NOMO-1 treated with dmso at 0.1 percent for 144 hours (cell line): ENCODE data around the gene SUFU.

Experiments
- DNase-seq: peaks from one replicate; lab custom pipeline; 2025; ENCODE audit not compliant: unreplicated experiment; lab: John Stamatoyannopoulos, UW

SUFU gene

DNA sequence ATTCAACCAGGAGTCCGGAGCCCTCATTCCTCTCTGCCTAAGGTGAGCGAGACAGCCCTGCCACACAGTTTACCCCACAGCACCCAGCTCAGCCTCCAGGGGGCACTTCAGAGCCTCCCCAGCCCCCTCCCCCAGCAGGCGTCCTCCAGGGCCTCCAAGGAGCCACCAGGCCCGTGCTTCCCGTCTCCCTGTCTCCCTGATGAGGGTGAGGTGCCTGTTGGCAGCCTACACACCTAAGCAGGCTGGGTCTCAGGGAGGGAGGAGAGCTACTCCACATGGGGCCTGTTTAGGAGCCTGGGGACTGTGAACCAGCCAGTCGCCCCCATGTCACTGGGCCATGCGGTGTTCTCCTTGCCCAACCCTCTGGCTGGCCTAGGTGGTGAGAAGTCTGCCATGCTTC, 111.6 kb downstream of the SUFU start:
- no peak for DNase-seq

DNA sequence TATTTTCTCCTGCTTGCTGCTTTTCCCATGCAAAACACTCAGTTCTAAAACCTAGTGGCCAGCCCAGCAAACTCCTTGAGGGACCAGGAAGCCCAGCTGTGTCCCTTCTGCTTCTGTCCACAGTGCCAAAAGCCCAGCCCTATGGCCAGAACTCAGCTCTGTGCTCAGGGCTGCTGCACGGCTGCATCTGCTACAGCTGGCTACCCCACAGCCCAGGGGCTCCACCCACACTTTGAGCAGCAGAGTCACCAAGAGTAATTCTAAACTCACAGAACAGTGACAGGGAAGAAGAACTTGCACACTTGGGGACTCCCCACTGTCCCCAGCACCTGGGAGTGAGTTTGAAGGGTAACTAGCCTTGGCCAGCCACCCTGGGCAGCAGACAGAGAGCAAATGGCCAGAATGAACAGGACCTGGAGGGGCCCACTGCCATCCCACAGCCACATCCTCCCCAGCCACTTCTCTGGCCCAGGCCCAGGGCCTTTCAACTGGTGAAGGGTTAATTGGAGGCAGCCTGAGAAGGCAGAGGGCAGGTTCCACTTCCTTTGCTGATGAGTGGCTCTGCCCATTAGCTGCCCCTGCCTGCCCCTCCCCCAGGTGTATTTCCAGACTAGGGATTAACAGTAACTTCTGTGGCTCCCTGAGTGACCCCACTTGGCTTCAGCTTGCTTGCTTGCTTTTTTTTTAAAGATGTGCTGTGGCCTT, 112.4 kb downstream of the SUFU start:
- peak; percentile 36 for DNase-seq

DNA sequence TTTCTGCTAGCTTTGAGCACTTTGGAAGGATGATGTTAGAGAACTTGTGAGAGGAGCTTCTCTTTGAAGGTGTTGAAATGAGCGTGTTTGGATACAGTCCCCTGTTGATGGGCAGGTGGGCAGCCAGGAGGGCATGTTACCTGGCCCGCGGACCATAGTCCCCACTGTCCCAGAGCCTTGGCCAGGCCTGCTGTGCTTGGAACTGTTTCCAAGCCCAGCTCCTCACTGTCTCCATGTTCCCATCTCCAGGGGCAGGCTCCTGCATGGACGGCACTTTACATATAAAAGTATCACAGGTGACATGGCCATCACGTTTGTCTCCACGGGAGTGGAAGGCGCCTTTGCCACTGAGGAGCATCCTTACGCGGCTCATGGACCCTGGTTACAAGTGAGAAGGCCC, 113.3 kb downstream of the SUFU start:
- DNase-seq, result no peak

DNA sequence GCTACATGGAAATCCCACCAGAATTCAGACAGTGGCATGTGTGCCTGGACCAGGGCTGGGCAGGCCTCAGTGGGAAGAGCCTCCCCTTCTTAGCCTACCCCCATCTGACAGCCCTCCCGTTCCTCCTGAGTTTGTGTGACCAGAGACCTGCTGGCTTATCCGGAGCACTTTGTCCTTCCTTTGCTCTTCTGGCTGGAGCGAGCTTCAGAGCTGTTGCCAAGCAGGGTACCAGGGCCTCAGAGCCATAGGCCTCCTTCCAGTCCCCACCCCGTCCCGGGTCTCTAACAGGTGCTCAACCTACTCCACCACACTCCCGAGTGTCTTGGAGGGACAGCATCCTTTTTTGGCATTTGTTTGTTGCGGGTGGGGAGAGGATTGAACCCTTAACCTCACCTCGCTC, 114.0 kb downstream of the SUFU start:
- DNase-seq, result no peak

DNA sequence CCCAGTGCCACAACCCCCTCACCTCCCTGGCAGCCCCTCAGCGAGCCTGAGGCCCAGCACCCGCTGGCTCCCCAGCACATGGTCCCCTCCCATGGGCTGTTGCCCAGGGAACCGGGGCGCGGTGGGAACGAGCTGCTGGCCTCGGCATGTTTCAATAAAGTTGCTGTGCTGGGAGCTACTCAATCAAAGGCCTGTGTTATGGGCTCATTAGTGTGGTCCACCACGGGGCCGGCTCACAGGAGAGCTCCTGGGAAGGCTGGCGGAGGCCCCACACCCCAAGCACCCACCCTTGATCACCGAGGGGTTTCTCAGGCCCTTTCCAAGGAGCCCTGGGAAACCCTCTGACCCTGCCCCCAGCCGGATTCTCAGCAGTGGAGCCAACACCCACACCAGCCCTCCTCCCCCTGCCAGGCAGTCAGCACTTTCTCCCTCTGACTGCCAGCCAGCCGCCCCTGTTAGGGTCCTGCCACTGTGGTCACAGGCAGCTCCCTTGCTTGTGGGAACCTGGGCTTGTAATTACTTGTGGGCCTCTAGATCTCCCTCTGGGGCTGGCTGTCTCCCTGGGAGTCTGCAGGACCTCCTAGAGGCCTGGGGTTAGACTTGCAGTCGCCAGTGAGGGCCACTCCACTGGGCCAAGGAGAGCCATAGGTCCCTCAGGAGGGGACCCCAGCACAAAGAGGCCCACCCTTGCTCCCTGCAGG, 115.7 kb downstream of the SUFU start:
- DNase-seq, result no peak

DNA sequence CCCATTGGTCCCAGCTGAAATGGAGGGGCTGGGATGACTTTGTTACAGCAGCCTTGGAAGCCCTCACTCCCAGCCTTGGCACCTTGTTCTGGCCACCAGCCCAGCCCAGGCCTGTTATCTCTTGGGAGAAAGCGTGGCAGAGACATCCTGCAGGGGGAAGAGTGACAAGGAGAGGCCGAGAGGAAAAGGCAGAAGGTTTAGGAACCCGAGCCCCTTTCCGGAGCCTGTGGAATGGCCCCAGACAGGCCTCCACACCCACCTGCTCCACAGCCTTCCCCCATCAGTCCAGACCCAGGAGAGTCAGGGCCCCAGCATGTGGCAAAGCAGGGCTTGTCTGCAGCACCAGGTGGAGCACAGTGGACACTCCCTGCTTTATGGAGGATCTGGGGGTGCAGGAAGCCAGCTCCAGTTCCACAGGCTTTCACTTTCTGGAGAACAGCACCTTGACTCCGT, 116.4 kb downstream of the SUFU start:
- no peak for DNase-seq

DNA sequence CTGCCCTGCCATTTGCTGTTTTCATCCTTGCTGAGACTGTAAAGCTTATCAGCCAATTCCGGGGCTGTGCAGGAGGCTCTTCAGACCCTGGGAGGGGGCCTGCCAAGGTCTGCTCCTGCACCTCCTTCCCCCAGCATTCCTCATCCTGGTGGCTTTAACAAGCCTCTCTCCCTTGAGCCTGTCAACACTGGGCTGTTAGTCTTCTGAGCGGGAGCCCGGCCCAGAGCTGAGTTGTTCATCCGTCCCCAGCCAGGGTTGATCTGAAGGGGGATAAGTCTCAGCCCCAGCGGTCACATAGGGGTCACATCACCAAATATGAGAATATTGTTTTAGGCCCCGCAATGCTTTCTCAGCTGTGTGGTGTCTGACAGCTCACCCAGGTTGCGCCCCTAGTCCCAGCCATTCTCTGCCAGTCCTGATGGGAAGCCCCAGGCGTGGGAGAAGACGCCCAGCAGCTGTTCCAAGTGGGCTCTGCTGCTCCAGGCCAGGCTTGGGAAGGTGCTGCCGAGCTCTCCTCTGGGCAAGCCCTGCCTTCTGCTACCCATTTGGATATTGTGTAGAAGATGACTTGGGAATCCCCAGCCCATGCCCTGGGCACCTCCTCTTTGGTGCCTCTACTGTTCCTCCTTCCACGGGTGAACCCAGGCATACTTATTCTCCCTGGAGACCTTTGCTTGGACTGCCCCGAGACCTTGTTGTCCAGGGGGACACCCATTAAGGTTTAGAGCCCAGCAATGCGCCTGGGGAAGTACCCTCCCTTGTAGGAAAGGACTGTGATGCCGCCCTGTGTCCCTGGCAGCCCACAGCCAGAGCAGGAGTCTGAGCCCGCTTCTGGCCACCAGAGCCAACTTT, 117.0 kb downstream of the SUFU start:
- DNase-seq, result no peak

DNA sequence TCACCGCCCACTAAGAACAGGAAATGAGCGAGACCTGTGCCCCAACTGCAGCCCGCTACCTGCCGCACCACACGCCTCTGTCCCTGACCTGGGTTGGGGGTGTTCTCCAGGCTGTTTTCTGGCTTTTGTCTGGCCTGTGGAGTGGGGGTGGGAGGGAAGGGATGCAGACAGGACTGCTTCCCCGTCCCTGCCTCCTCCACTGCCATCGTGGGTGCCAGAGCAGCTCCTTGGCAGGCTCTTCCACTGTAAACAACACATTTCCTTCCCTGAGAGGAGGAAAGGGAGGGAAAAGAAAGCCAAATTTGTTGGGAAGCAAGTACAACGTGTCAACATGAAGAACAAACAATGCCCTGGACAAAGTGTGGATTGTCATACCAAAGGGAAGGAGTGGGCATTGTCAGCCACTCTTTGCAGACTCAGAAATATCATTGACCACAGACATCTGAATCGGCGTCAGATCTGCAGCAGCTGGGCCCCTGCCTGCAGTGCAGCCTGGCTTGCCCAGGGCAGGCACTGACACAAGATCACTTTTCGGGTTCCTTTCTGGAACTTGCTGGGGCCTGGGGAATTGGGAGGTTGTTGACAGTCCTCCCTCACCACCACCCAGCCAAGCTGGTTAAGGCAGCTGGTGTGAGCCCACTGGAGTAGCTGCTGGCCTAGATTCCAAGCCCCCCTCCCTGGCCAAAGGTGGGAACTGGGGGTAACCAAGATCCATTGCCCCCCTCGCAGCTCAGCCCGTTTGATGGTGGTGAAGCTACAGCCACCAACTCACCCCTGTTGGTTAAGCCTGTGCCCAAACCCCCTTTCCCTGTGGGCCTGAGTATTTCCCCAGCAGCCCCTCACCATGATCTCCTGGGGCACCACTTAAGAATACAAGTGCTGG, 117.9 kb downstream of the SUFU start:
- DNase-seq, result no peak

DNA sequence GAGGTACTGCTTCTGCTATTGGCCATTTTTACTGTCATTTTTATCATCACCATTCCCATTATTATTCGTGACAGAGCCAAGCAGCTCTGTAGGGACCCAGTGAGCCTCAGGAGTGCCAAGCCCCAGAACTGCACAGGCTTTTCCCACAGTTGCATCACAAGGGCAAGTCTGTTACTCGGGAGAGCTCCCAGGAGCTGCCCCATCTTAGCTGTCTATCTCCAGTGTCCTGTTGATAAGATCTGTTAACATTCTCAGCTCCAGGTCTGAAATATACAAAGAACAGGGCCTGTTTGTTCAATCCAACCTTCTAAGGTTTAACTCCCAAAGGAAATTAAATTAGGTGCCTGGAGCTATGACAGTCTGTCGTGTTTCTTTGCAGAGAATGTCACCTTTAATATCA, 120.3 kb downstream of the SUFU start:
- DNase-seq, result no peak

DNA sequence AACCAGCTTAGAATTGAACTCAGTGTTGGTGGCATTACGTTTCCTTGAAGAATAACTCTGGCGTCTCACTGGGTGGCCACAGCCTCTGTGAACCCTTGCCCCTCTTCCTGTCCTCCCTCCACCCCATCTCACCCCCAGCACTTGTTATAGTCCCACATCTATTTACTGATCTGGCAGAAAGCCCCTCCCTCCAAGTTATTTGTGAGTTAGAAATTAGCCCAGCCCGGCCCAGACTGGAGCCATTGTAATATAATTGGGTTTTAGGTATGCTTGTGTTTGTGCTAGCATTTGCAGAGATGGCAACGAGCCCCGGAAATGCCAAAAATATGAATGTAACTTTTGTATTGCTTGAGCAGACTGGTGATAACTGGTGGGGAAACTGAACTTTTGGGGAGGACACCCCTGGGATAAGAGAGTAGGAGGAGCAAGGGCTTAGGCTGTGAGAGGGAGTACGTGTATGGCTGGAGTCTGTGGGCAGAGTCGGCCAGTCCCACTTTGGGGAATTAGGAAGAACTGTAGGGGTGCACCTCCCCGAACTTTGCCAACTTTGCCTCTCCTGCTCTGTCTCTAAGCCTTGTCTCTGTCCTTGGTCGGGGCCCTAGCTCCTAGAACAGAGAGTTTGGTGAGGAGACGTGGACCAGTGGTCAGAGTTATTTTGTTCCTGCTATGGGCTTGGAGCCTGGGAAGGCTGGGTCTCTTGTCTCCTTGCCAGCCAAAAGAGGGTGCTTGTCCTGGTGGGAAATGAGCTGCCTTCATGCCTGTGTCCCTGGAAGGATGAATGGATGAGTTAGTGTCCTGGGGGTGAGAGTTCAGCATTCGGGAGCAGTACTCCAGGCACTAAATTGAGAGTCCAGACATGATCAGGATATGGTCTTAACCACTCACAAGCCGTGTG, 121.2 kb downstream of the SUFU start:
- DNase-seq, result no peak

DNA sequence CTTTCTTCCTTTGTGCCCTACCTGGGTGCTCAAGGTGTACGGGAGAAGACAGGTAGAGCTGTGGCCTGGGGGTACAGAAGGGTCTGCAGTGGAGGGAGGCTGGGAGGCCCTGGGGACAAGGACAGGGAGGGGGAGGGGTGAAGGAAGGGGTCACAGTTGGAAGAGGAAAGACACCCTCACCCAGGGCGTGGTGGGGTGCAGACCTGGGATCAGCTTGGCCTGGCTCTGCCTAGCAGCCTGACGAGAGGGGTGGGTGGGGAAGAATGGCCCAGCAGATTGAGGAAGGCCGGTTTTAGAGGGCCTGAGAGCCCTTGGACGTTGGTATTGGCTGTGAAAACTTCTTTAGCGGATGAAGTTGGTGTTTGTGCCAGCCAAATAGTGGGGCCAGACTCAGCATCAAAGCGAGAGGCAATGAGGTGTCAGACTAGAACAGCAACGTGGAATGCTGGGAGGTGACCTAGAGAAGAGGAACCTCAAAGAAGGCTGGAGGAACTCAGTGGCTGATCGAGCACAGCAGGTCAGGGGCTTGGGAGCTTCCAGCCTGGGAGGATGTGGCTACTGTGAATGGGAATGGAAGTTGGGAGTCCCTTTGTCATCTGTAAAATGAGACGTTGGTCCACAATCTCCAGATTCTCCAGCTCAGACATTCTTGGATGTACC, 122.4 kb downstream of the SUFU start:
- no peak for DNase-seq

DNA sequence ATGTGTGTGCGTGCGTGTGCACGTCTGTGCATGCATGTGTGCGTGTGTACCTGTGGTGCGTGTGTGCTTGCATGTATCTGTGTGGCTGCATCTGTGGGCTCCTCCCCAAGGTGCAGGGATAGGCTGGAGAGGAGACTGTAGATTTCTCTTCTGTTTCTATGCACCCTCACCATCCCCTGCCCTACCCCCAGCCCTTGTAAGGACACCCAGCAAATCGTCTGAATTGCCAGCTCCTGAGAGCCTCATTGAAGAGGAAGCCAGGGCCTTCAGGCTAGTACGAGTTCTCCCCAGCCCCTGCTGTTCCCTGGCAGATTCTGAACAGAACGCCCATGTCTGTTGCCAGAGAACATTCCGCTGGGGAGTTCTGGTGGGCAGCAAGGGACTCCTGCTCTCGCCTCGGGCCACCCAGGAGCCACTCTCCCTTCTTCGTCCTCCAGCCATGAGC, 123.5 kb downstream of the SUFU start:
- DNase-seq, result no peak

DNA sequence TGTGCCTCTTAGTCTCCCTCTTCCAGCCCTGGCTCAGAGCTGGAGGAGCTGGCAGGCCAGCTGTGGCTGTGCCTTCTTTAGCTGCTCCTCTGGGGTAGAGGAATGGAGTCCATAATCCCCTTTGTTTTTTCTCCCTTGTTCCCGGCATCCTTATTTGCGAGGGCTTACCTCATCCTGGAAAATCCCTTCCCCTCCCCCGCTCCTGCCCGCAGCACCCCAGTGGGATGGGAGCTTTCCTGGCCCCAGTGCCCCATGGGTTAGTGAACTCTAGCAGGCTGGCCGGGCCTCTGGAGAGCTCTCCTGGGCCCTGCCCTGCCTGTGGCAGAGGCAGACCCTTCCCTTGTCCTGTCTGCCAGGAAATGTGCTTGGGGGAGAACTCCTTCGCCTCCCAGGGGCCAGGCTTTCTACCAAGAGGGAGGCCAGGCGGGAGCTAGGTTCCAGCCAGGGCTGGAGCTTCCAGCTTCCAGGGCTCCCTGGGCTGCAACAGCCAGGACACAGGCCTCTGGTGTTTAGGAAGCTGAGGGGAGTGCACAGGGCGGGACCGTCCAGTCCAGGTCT, 124.0 kb downstream of the SUFU start:
- no peak for DNase-seq

DNA sequence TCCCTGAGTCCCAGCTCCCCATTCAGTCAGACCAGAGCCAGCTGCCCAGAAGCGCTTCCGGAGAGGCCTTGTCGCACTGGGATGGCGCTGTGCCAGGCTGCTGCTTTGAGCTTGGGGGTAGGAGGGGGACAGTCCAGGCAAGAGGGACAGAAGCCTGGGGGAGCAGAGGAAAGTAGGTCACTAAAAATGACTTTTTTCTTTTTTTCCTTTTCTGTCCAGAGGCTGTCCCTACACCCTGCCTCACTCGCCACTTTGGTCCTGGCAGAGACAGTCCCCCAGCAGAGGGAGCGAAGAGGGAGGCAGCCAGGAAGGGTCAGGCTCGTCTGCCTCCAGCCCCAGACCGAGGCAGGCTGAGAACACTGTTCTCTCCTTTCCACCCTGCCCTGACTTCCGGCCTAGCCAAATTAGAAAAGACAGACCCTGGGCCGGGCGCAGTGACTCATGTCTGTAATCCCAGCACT, 124.7 kb downstream of the SUFU start:
- DNase-seq, result no peak

DNA sequence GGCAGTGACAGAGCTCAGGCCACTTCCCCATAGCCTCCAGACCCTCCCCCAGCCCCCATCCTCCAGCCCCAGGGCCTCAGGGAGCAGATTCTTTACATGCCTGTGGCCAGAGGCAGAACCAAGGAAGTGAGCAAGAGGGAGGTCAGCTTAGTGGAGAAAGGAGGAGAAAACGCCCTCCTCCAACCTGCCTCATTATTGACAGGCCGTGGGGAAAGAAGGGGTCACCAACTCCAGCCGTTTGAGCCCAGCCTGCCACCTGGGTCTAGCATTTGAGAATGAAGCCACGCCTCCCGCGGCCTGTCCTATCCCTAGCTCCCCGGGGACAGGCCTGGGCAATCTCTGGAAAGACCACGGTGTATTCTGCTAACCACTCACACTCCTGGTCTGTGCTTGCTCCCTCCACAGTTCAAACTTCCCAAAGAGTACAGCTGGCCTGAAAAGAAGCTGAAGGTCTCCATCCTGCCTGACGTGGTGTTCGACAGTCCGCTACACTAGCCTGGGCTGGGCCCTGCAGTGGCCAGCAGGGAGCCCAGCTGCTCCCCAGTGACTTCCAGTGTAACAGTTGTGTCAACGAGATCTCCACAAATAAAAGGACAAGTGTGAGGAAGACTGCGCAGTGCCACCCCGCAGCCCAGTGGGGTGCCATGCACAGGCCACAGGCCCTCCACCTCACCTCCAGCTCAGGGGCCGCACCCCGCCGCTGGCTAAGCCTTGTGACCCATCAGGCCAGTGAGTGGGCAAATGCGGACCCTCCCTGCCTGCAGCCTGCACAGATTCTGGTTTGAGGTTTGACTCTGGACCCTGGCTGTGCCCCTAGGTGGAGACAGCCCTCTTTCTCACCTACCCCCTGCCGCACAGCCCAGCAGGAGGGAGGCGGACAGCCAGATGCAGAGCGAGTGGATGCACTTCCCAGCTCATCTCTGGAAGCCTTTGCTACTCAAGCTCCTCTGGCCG, 126.2 kb downstream of the SUFU start:
- no peak for DNase-seq

DNA sequence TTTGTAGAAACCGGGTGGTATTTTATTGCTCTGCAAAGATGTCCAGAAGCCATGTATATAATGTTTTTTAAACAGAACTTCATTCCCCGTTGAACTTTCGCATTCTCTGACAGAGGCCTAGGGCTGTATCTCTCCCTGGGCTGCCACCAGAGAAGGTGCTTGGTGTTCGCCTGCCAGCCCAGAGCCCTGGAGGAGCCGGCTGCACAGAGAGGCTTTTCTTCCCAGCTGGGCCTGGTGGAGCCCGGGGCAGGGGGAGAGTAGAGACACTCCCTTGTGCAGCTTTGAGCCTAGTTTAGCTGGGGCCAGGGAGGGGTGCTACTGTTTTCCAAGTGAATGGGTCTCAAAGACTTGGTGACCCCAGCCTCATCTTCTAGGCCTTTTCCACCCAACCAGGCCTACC, 126.9 kb downstream of the SUFU start:
- DNase-seq, result no peak

DNA sequence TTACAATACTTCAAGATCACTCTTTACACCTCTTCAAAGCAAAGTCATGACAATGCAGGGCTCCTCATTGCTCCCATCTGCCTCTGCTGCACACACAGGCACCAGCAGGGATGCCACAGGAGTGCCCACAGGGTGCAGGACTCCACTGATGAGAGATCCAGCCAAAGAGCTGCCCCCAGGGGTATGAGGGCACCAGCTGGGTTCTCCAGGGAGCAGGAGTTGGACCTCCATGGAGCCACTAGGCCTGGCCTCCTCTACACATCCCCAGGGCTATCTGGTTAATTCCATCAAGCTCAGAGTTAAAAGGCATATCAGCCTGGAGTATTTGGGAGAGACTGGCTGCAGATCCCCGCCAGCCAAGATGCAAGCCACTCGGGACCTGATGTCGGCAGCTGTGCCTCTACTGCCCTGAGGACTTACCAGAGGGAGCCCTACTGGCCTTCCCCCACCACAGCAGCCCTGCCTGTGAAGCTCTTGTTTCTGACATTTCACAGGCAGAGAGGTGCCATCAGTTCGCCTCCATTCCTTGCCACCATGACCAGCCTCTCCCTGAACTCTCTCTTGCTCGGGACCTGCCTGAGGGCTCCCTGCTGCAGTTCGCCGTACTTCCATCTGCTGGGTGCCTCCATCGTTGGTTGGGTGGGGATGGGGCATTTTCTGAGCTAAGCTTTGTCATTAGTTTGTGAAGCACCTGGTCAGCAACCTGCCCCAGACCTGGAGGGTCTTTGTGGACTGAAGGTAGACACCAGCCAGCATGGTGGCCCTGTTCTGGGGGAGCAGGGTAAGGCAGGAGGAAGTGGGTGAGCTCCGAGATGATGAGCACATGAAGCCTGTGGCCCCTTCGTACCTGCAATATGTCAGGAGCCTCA, 128.0 kb downstream of the SUFU start:
- DNase-seq, result no peak
